ENCODE measurements around the gene ALOX5.
"Not testable (repeated sequence)": the region's sequence is repeated elsewhere in the genome, so short reads cannot be mapped to it uniquely, and the experiment has no call there.

The ALOX5 gene

DNA sequence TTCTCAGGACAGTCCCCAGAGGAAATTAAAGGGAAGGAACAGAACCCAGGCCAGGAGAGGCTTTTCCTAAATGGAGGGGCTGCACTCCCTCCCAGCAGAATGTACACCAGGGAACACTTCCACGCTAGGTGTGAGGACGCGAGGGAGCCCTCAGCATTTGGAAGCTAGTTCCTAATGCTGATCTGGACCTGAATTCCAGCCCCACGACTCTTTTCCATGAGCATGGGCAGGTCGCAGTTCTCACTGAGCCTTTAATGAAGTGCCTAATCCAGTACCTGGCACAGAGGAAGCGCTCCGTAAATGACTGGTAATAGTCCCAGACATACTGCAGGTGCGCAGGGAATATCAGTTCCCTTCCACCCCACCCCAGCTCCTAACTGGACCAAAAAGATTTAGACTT, 1.1 kb downstream of the ALOX5 start:
- DNase-seq = no peak

DNA sequence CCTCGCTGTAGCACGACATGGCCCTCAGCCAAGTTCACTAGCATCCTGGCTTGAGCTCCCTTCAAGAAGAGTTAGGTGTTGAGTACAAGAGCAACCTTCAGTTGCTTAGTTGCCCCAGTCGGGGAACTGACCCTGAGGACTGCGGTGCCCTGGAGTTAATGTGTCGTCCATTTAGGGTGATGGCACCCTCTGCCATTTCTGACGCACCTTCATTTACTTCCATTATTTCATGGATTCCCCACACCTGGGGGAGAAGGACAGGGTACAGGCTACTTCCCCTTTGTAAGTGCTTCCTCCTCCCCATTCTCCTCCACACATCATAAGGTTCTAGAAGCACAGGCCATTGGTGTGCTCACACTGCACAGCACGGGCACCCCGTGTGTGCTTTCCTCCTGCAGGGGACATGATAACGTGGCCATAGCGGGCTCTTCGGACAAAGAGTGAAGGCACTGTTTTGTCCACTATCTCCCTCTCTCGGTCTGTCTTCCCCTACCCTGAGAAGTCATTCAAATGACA, 1.8 kb downstream of the ALOX5 start:
- no peak for DNase-seq

DNA sequence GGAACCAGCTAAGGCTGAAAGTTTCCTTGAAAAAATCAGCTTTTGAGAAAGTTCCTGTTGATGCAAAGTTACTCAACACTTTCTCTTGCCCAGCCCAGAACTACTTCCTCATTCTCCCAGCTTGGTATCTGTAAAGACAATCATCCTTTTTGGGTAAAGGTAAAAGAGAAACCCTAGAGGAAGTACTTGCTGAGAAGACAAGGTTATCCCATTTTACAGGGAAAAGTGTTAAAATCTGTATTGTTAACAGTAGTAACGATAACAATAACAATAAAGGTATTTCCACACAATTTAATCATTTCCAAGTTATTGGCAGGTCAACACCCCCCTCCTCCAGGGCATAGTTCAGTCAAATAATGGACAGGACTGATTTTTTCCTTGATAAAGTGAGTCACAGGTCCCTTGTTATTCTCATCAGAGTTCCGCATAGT, 2.4 kb downstream of the ALOX5 start:
- no peak for DNase-seq

DNA sequence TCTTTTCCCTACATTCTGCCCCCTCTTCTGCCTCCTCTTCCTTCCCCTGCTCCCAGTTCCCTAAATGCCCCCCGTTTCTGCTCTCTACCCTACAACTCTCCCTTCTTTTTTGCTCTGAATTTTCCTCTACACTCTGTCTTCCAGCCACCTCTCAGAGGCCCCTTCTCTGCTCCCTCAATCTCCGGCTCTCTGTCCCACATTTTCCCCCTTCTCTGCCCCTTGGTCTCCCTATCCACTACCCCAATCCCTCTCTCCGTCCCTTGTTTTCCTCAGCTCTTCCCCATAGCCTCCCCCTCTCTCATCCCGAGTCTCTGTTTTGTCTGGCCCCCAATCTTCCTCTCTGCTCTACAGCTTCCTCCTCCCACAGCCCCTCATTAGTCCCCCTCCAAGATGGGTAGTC, 3.3 kb downstream of the ALOX5 start:
- no peak for DNase-seq

GRCh38 chr10:45377858-45378257, 3.8 kb downstream of the ALOX5 start:
- DNase-seq = no peak

- DNase-seq = no peak
Measured at GRCh38 chr10:45378914-45379726, 5.1 kb downstream of the ALOX5 start.

DNA sequence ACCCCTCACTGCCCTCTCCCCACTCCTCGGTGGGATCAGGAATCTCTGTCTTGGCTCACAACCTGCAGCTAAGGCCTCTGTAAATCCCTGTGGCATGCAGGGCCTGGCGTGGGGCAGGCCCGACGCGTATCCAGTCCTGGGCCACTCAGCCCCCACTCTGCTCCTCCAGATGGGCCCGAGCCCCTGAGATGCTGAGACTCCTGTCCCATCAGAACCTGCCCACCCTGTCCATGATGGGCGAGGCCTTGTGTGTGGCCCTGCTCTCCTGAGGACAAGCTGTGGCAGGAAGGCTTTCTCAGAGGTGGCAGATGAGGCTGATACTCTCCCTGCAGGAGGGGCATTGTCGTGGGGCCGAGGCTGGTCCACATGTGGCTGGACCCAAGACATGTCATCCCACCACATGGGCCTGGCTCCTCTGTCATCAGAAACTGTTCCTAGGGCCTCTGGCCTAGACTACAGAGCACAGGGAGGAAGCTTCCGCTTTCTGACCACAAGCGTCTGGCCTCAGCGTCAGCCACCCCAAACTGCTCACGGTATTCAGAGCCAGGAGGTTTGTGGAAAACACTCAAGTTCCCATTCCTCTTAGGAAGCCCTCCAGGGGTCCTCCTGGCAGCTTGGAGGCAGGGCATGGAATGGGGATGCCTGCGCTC, 6.0 kb downstream of the ALOX5 start:
- DNase-seq = no peak

GRCh38 chr10:45380903-45381620, 7.0 kb downstream of the ALOX5 start:
- DNase-seq = no peak

- DNase-seq = no peak
Measured at GRCh38 chr10:45382591-45382990, 8.6 kb downstream of the ALOX5 start.

GRCh38 chr10:45383682-45384330, 9.8 kb downstream of the ALOX5 start:
- no peak for DNase-seq

DNA sequence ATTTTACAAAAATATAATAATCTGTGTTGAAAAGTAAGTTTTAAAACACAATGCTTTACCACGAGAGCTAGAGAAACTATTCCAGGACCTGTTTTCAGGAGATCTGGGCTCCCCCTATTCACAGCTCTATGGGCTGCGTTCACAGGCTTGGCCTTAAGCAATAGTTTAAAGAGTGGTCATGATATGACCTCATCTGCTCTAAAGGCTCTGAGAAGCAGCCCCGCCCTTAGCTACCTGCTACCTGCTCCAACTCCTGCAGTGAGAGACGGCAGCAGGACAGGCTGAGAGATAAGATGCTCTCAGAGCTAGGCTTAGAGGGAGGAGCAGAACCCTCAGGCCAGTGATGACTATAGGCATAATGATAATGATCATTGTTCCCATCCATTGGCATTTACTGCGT, 12.6 kb downstream of the ALOX5 start:
- DNase-seq = no peak

GRCh38 chr10:45387096-45387893, 13.3 kb downstream of the ALOX5 start:
- no peak for DNase-seq

GRCh38 chr10:45389671-45390070, 15.7 kb downstream of the ALOX5 start:
- DNase-seq = not testable (repeated sequence)

GRCh38 chr10:45391636-45392035, 17.6 kb downstream of the ALOX5 start:
- DNase-seq = not testable (repeated sequence)

DNA sequence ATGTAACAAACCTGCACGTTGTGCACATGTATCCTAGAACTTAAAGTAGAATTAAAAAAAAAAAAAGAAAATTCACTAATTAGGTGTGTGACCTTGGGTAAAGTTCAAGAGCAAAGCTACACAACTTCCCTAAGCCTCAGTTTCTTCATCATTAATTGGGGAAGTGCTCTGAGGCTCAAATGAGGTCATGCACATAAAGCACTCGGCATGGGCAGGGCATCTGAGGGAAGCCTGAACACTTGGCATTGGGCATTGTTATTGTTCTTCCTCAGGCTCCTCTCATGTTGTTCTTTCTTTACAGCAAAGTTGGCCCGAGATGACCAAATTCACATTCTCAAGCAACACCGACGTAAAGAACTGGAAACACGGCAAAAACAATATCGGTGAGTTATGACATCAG, 21.5 kb downstream of the ALOX5 start:
- no peak for DNase-seq

GRCh38 chr10:45398595-45398994, 24.6 kb downstream of the ALOX5 start:
- DNase-seq = no peak

DNA sequence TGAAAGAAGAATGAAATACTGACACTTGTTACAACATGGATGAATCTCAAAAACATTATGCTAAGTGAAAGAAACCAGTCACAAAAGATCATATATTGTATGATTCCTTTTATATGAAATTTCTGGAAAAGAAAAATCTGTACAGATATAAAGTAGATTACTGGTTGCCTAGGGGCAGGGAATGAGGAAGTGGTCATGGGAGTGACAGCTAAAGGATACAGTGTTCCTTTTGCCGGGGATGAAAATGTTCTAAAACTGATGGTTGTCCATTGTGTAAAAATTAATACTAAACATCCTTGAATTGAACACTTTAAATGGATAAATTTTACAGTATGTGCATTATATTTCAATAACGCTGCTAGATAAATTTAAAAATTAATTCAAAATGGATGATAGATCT, 25.1 kb downstream of the ALOX5 start:
- DNase-seq = no peak

- no peak for DNase-seq
Measured at GRCh38 chr10:45403151-45403550, 29.1 kb downstream of the ALOX5 start.

- DNase-seq = no peak
Measured at GRCh38 chr10:45404087-45404769, 30.2 kb downstream of the ALOX5 start.

- no peak for DNase-seq
Measured at GRCh38 chr10:45404770-45405120, 30.7 kb downstream of the ALOX5 start.

DNA sequence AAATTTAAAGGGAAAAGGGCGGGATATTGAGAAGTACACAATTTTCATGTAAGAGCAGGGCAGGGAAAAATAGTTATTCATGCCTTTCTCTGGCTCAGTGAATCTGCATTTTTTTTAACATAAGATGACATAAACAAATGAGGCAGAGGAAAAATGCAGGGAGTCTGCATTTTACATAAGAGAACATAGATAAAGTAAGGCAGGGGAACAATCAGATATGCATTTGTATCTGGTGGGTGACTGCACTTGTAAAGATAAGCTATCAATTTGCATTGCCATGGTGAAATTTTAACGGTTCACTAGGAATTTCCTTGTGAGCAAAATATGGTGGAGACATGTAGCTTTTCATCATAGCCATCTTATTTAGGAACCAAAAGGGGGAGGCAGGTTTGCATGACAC, 33.5 kb downstream of the ALOX5 start:
- DNase-seq = no peak
